ENCODE measurements around the gene PRKAG2. TPM values are rescaled to one million over a fixed set of nuclear protein-coding genes. Genes with fewer than 3 reads are reported as not detected.

Gene PRKAG2
- total and polyA plus RNA-seq, 9 donors: 9.3 to 37.7 (median 22.6) TPM

- no peaks in the 10 kb centered on the region for H3K36me3 ChIP-seq
- TF ChIP-seq CTCF (IDR thresholded peaks at IDR 0.05) (no peak), POLR2A (IDR thresholded peaks at IDR 0.05) (no peak)
- intact Hi-C loops (cut with DNase I): no loop called here
- no peaks in the 10 kb centered on the region for H3K27me3 ChIP-seq
- no peaks in the 10 kb centered on the region for H3K9me3 ChIP-seq
- 88 to 91% (median 91%) methylated on average over 15 of the region's 15 CpGs for WGBS, 3 donors
- H3K27ac ChIP-seq: no peak overlapping the region
- H3K4me1 ChIP-seq (ENCODE audit: insufficient read depth): no peaks in the 10 kb centered on the region
- H3K4me3 ChIP-seq: no peak overlapping the region
- no peak for DNase-seq
Observed at GRCh38 chr7:151807846-151808245, 69.1 kb downstream of the PRKAG2 start.

GRCh38 chr7:151806952-151807775 lies 69.8 kb downstream of the PRKAG2 start:
- no peaks in the 10 kb centered on the region for H3K9me3 ChIP-seq
- no peak for TF ChIP-seq CTCF (IDR thresholded peaks at IDR 0.05)
- TF ChIP-seq EP300 (IDR thresholded peaks at IDR 0.05): no peak
- TF ChIP-seq POLR2A (IDR thresholded peaks at IDR 0.05): no peak
- WGBS, 3 donors: 85 to 92% (median 87%) methylated on average over 19 of the region's 19 CpGs
- H3K36me3 ChIP-seq: no peaks in the 10 kb centered on the region
- H3K4me1 ChIP-seq (ENCODE audit: insufficient read depth): no peaks in the 10 kb centered on the region
- H3K27ac ChIP-seq: no peak overlapping the region
- intact Hi-C loops (cut with DNase I): no loop called here
- no peak overlapping the region for H3K4me3 ChIP-seq
- DNase-seq: peak in 1 of 5 donors; percentile 9
- no peaks in the 10 kb centered on the region for H3K27me3 ChIP-seq

- TF ChIP-seq EP300 (IDR thresholded peaks at IDR 0.05) (no peak), CTCF (IDR thresholded peaks at IDR 0.05) (no peak), POLR2A (IDR thresholded peaks at IDR 0.05) (no peak)
- DNase-seq: no peak
- Histone ChIP-seq H3K9me3 (no peaks in the 10 kb centered on the region), H3K4me3 (no peak overlapping the region), H3K27ac (no peak overlapping the region), H3K36me3 (no peaks in the 10 kb centered on the region), H3K4me1 (ENCODE audit: insufficient read depth) (no peaks in the 10 kb centered on the region), H3K27me3 (no peaks in the 10 kb centered on the region)
- whole genome bisulfite sequencing, 3 donors: 76 to 85% (median 76%) methylated on average over 8 of the region's 8 CpGs
- intact Hi-C loops (cut with DNase I): no loop called here
Observed at GRCh38 chr7:151806204-151806603, 70.7 kb downstream of the PRKAG2 start.

- intact Hi-C loops (cut with DNase I): no loop called here
- 87 to 95% (median 92%) methylated on average over 6 of the region's 6 CpGs for WGBS, 3 donors
- no peak for TF ChIP-seq CTCF (IDR thresholded peaks at IDR 0.05)
- no peak for TF ChIP-seq POLR2A (IDR thresholded peaks at IDR 0.05)
- TF ChIP-seq EP300 (IDR thresholded peaks at IDR 0.05): no peak
- Histone ChIP-seq H3K4me3 (no peak overlapping the region), H3K9me3 (no peaks in the 10 kb centered on the region), H3K36me3 (no peaks in the 10 kb centered on the region), H3K4me1 (ENCODE audit: insufficient read depth) (no peaks in the 10 kb centered on the region), H3K27ac (no peak overlapping the region), H3K27me3 (no peaks in the 10 kb centered on the region)
- no peak for DNase-seq
Observed at GRCh38 chr7:151805191-151805590, 71.7 kb downstream of the PRKAG2 start.
